NCI-H1092 treated with DMSO at 0.1 percent for 48 hours (cell line): ENCODE results near the gene SNX30.

Source experiments
- DNase-seq: peaks from one replicate; lab custom pipeline; 2025; lab: John Stamatoyannopoulos, UW

The SNX30 gene

DNA sequence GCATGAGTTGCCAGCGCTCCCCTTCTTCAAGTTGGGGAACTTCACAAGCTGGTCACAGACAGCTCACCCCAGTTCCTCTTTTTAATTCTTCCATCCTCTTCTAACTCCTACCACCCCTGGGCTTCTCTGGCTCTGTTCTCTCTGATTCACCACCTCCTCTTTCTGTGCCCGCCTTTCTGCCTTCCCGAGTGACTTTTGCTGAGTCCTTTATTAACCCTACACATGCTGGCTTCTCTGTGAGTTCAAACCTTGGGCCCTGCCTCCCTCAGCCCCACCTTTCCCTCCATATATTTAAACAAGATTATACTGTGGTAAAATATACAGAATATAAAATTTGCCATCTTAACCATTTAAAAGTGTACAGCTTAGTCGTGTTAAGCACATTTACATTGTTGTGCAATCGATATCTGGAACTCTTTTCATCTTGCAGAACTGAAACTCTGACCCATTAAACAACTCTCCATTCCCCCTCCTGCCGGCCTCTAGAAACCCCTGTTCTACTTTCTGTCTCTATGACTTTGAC, 108.1 kb downstream of the SNX30 start:
- DNase-seq, result no peak

DNA sequence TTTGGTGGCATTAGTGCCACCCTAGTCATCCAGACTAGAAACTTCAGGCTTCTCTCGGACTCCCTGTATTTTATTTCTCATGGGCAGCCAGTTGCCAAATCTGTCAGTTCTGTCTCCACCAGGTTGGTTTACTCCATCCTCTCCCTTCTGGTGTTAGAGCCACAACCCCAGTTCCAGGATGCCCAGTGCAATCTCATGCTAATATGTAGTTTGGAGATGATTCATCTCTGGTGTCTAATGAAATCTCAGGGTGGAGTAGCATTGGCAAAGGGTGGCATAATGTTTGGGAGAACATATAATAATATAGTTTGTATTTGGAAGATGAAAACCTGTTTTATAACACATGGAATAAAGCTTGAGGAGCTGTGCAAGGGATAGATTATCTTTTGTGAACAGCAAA, 109.9 kb downstream of the SNX30 start:
- no peak for DNase-seq

GRCh38 chr9:112861155-112861554, 110.6 kb downstream of the SNX30 start:
- DNase-seq, result no peak

DNA sequence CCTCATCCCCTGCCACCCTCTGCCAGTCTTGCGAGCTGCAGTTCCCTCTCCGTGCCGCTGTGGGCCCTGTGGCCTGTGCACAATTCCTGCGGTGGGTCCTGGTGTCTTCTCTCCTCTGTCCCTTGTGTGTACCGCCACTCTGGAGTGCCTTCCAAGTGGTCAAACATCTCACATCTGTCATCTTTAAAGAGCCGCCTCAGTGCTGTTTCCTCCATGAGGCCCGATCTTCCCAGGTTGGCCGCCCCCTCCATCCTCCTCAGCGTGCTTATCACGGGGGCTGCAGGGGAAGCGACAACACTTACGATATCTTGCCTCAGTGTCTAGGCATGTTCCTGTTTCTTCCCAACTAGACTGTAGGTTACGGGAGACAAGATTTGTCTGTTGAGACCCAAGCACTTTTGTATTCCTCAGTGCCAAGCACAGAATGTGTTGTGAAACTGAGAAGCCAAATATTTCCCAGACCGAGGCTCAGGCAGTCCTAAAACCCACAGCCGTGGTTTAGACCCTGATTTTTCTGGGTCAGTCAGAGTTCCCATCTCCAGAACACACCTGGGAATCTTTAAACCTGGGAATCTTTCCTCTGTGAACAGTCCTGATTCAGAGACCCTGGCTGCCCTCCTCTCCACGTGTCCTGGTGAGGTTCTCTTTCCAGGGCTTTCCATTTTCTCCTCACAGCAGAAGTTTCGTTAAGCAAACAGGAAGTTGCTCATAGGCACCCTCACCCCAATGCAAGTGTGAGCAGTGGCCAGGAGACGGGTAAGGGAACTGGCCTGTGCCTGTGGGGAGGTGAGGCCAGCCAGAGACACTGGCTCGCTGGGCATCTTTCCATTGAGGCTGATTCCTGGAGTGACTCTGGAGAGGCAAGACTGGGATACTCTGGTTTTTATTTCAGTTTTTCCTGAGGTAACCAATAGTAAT, 111.3 kb downstream of the SNX30 start:
- DNase-seq, result no peak

DNA sequence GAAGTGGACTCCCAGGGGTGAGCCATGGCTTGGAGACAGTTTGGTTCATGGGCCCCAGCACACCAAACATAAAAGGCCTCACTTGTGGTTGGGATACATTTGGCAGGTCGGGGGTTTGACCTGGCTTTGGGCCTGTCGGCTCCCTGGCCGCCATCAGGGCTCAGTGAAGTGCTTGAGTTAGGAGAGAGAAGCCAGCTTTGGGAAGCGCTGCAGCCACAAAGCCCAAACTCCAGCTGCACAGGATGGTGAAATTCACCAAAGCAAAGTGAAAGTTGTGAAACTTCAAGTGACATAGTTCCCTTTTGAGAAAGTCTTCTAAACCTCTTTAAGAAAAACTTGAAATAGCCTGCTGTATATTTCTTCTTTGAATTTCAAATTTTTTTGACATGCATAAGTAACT, 112.7 kb downstream of the SNX30 start:
- DNase-seq, result no peak

- no peak for DNase-seq
These were observed 113.2 kb downstream of the SNX30 start for GRCh38 chr9:112863746-112864145.

DNA sequence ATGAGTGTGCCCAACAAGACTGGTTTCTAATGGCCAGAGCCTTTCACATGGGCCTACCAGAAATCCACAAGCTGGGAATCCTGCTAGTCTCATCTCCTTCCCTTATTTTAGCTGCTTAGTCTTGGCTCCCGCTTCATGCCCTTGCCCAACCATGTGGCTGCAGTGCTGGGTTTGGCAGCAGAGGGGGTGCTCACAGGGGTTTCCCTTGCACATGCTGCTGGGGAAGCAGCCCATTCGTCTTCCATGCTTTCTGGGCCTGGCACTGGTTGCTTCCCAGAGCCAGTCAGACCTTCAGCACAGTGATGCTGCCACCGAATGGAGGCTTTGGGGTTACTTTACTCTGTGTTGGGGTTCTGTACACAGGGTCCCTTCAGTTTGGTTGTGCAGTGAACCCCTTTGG, 113.8 kb downstream of the SNX30 start:
- DNase-seq, result no peak

DNA sequence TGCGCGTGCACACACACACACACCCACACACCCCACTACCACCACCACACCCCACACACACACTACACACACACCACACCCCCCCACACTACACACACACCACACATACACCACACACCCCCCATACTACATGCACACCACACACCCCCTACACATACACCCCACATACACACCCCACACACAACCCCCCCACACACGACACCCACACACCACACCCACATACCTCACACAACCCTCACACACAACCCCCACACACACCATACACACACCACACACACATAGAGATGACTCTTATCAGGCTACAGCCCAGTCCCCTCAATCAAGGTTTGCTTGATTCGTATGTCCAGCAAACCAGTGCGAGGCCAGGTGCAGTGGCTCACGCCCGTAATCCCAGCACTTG, 114.4 kb downstream of the SNX30 start:
- DNase-seq, result no peak

- DNase-seq, result no peak
These were observed 116.2 kb downstream of the SNX30 start for GRCh38 chr9:112866662-112867274.

GRCh38 chr9:112867275-112867991, 116.9 kb downstream of the SNX30 start:
- no peak for DNase-seq

DNA sequence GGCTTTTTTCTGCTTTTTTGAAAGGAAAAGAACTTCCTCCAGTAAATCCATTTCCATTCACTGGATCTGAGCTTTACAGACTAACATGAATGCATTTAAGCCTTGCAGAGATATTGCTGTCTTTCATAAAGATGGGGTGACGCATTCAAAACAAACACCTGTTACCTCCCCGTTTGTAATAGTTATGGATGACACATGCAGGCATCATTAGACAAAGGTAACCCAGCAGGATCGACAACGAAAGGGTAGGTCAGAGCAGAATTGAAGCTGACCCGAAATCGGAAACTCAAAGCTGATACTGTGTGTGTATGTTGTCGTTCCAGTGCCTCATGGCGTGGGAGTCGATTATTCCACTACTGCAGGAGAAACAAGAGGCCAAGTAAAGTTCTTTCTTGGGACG, 117.9 kb downstream of the SNX30 start:
- DNase-seq, result no peak

DNA sequence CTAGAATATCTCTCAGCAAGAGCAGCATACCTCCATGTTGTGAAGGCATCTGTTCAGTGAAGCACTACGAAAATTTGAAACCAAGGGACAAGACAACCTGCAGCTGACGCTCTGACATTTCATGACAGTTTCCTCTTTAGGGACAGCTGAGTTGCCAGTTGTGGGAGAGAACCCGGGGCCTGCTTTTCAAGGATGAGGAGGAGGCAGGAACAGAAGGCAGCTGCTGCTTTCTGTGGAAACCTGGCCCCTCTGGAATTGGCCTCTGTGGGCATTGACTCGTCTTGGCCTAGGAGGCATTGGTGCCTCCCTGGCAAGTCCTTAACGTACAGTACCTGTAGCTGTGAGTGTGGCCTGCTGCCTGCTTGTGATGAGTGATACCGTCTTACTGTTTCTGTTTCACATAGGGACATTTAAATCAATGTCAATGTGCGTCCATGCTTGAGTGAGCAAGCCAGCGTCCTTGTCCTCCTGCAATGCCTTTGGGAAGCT, 118.5 kb downstream of the SNX30 start:
- DNase-seq, result no peak

GRCh38 chr9:112869917-112870316, 119.4 kb downstream of the SNX30 start:
- DNase-seq, result no peak

- DNase-seq, result no peak
These were observed 120.0 kb downstream of the SNX30 start for GRCh38 chr9:112870556-112870955.

GRCh38 chr9:112872019-112872418, 121.5 kb downstream of the SNX30 start:
- no peak for DNase-seq

- no peak for DNase-seq
These were observed 123.3 kb downstream of the SNX30 start for GRCh38 chr9:112873773-112874405.

DNA sequence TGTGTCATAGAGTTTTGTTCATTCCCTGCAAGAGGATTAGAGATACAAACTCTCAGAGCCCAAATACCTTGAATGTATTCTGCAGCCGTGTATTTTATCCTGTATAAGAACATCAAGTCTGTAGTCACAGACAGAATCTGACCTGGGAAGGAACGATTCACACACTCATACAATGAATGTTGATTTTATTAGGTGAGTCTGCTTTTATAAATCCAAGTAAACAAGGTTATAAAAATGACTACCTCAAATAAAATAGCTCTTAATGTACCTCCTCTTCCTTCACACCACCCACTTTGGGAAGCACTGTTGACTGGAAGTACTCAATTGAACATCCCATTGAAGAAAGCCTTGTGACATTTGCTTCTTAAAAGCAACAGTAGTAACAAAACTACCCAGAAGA, 128.2 kb downstream of the SNX30 start:
- DNase-seq, result no peak

GRCh38 chr9:112880650-112881049, 130.1 kb downstream of the SNX30 start:
- no peak for DNase-seq

DNA sequence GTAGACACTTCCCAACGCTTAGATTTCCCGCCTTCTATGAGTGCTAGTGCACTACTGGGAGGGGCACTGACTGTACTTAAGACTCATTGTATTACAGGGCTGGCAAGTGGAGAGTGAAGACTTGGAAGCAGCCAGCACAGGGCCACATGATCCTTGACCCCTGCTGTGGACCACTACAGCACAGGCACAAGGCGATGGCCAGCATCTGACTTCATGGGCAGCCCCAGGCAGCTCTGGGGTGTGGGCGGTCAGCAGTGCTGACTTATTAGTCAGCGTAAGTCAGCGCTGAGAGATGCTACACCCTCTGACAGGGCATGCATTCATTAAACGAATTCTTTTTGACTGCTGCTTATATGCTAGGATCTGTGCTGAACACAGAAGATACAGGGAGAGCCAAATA, 130.8 kb downstream of the SNX30 start:
- DNase-seq, result no peak

GRCh38 chr9:112884101-112884500, 133.5 kb downstream of the SNX30 start:
- no peak for DNase-seq

DNA sequence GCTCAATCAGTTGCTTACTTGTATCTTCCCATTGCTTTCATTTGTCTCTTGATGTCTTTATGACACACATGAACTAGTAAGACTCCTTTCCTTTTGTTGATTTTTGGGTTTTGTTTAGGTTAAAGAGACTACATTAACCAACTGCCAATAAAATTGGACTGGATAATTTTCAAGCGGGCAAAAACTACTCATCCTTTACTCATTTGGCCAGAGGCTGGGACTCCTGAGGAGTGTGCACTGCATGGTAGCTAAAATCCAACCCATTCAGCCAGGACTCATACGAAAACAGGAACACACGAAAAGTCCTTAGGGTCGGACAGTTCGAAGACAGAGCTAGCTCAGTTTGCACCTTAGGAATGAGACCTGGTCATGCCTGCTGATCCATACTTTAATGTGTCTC, 134.2 kb downstream of the SNX30 start:
- DNase-seq, result no peak

- no peak for DNase-seq
These were observed 134.8 kb downstream of the SNX30 start for GRCh38 chr9:112885324-112885723.
